ENCODE data around the gene CD2AP.
"Not testable (repeated sequence)": the region's sequence is repeated elsewhere in the genome, so short reads cannot be mapped to it uniquely, and the experiment has no call there.

Gene CD2AP

DNA sequence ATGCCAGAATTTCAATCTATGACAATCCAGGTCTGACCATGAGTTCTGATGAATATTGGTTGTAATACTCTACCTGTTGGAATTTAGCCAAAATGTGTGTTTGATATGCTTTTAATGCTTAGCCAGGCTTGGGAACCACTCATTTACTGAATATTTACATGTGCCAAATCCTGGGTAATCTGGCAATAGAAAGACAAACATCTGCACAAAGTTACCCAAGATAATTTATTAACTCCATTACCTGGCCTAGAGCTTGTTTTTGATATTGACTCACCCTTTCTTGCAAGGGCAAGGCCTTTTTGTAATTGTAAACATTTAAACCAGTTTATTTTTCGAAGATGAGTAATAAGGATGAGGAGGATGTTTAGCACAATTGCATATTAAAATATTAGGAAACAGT is 13.5 kb upstream of the CD2AP start:
- DNase-seq = no peak

DNA sequence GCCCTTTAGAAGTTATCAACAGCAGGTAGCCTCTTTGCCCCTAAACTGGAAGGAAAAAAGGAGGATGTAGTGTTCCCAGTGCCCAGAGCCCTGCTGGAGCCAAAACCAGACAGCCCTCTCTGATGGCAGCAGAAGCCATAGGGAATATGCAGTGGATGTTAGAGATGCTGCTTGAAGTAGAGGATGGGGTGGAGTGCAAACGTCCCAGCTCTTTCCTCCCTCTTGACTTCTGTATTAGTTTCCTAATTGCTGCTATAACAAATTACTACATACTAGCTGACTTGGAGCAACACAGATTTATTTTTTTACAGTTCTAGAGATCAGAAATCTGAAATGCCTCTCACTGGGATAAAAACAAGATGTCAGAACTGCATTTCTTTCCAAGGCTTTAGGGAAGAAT is 12.5 kb upstream of the CD2AP start:
- DNase-seq = no peak

DNA sequence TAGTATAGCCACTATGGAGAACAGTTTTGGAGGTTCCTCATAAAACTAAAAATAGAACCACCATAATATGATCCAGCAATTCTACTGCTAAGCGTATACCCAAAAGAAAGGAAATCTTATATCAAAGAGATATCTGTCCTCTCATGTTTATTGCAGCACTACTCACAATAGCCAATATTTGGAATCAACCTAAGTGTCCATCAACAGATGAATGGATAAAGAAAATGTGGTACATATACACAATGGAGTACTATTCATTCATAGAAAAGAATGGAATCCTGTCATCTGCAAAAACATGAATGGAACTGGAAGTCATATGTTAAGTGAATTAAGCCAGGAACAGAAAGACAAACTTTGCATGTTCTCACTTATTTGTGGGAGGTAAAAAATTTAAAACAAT is 5.7 kb upstream of the CD2AP start:
- DNase-seq = no peak

DNA sequence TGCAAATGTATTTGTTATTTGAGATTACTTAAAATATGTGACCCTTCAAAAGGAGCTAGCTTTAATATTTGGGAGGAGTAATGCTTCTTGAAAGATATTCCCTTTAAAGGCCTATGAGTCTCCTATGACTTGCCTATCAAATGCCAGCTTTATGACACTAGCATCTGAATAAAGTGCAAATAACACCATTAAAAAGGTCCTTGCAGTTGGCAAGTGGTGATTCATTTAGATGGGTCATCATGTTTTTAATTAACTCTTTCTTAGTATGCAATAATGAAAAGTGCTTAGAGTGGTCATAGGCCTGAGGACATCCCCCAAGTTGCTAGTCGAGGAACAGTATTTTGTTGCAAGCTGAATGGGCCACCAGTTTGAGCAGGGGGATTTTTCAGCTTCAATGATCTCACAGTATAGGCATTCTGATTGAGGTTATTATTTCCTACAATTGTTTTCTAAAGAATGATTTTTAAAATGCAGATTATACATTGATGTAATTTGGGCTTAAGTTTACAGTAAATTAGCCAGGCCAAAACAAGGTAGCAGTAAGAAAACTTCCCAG is 3.7 kb upstream of the CD2AP start:
- DNase-seq = no peak

DNA sequence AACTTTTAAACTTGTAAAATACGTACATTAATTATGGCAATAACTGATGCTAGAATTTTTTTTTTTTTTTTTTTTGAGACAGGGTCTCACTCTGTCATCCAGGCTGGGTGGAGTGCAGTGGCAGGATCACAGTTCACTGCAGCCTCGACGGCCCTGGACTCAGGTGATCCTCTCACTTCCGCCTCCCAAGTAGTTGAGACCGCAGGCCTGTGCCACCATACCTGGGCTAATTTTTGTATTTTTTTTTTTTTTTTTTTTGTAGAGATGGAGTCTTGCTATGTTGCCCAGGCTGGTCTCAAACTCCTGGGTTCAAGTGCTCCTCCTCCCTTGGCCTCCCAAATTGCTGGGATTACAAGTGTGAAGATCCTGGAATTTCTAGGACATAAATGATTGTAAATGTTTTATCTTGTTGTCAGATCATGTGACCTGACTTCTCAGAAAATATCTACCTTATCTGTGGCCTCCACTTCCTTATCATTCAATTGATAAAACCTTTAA is 2.2 kb upstream of the CD2AP start:
- no peak for DNase-seq

DNA sequence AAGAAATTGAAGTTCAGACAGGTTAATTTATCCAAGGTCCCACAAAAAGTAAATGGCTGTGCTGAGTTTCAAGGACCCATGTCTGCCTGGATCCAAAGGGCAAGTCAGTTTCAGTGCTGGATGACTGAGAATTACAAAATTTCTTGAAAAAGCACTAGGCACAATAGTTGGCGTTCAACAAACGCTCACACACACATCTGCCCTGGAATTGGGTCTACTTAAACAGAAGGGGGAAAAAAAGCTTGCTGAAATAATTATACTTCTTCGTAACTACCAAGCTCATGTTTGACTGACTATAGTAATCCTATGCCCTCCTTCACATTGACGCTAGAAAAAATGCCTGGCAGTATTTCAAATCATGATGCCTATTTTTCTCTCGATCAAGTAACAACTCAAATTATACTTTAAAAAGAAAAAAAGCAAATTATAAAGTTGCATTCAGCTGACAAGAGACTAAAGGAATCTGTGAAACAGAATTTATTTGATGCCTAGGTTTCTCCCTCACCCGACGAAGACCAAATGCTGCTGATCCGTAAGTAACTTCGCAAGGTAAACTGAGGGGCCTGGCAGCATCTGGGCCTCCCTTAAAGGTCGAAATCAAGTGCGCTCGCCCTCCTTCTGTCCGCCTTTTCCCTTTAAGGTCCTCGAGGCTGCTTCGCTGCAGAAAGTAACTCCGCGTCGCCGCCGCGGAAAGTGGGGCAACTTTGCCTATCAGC is 650 bp upstream of the CD2AP start:
- DNase-seq = no peak

DNA sequence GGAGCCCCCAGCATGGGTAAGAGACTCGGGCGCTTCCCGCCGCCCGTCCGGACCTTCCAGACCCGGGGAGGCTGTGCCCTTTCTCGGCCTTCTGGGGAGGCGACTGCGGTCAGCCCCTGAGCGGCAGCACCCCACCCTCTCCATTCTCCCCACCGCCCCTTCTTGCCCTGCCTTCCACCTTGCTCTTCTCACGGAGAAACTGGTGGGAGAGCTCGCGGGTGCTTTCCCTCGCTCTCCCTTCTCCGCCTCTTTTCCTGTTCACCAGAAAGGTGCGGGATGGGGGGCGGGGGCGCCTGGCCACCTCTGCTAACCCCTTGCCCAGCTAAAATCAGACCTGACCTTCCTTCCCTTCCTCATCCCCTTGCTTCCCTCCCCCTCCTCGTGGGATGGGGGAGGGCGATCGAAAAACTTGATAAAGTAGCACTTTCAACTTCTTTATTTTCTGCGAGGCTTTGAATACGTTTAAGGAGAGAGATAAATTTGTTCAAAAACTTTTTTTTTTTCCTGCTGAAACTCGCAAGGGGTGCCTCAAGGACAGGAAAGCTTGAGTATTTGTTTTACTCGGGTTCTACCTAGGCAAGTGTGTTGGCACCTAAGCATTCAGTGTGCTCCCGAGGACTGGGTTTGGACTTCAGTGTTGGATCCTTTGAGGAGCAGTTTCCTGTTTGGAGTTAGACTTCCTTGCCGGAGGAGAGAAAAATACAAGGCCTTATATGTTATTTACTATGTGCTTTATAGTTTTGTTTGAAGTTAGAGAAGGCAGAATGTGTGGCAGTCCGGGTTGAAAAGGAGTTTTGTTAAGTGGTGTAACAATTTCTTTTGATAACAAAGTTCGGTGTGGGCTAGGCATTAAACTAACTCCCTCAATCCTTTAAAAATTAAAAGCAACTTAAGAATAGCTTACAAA is 897 bp downstream of the CD2AP start:
- peak; percentile 46 for DNase-seq

DNA sequence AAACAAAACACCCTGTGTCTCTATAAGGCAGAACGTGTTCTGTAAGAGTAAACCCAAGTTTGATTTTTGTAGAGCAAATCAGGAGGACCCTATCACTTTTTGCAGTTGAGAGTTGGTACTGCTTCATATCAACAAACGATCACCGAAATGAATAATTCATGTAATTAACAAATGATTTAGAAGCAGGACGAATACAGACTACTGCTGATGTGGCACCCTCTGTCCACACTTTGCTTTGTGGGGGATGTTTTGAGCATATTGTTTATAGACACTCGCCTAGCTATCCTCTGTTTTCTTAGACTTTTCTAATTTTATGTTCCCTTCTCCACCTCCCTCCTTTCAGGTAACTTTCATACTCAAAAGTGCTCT is 1.5 kb downstream of the CD2AP start:
- no peak for DNase-seq

DNA sequence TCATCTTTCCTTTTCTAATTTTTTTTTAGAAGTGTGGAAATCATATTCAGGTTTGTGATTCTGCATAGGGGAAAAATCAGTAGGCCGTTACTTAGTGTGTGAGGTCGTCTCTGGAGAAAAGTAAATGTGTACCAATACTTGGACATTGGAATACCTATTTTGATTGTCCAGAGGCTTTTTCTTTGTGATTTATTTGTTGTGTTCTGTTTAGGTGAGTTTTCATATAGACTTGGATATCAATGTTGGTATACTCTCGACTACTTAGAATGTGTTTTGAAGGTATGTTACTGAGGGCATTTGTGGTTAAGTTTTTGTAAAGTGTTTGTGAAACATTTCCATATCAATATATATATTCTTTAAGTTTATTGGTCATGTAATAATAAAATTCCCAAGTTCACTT is 2.3 kb downstream of the CD2AP start:
- no peak for DNase-seq

DNA sequence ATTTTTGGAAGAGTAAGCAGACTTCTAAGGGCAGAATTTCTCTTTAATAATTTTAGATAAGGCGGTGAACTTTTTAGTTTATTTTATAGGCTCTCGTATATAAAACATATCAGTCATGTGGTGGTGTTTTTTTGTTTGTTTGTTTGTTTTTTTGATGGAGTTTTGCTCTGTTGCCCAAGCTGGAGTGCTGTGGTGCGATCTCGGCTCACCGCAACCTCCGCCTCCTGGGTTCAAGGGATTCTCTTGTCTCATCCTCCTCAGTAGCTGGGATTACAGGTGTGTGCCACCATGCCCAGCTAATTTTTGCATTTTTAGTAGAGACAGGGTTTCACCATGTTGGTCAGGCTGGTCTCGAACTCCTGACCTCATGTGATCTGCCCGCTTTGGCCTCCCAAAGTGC is 3.6 kb downstream of the CD2AP start:
- DNase-seq = not testable (repeated sequence)

DNA sequence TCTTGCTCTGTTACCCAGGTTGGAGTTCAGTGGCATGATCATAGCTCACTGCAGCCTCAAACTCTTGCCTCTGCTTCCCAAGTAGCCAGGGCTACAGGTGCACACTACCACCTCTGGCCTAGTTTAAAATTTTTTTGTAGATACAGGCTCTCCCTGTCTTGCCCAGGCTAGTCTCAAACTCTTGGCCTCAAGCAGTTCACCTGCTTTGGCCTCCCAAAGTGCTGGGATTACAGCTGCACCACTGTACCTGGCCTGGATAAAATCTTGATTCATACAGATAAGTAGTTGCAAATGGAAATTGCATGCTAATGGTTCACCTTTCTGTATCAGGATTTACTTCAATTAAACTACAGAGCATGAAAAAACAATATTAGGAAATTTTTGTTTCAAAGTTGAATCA is 4.2 kb downstream of the CD2AP start:
- DNase-seq = no peak

DNA sequence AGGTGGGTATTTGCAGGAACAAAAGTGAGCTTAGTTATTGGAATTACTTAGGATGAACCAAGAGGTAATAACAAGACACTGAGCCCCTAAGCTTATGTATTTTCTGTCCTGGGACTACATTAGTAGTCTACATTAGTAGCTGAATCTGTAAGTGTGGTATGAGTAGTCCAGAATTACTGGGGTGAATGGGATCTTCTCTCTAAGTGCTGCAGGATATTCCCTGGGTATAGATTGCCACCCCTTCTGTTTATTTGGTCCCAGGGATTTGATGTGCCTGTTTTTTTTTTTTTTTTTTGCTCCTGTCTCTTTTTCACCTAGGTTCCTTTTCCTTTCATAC is 5.9 kb downstream of the CD2AP start:
- DNase-seq = no peak

DNA sequence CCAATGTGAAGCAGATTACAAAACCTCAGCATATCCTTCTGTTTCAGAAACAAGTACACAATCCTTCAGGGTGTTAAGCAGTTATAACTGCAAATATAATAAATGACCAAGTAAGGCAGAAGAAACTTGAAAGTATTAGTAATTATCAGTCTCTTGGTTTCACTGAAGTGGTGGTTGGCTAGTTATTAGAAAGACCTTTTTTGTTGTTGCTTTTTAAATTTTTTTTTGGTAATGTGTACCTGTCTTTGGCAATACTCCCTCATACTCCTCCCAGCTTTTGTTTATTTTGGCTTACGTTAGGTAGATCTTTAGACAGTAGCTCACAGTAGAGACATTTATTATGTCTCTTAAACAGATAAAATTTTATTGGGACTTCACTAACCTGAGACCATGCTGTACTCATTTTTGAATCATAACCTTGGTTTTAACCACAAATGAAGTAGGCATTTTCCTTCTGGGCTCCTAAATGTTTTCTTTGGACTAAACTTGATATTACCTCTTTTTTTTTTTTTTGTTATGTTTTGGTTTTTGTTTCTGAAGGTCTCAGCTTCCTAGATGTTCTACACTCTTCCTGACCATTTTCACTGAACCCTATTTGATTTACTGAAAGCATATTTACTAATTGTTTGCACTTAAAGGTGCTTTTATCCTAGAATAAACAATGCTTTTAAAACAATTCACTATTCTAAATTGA is 6.4 kb downstream of the CD2AP start:
- DNase-seq = no peak

DNA sequence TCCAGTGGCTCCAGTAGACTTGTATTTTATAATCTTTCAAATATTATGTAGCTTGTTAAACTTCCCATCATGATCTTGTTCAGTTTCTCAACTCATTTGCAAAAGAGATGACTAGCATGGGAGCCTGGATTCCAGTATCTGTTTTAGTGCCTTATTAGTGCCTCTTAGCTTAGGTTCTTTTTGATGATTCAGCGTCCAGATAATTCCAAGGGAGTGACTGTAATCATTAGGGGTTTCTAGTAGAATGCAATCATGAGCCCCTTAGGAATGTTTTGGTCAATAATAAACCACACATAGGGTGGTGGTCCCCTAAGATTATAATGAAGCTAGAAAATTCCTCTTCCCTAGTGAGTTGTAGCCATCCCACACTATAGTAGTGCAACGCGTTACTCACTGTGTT is 7.0 kb downstream of the CD2AP start:
- no peak for DNase-seq

DNA sequence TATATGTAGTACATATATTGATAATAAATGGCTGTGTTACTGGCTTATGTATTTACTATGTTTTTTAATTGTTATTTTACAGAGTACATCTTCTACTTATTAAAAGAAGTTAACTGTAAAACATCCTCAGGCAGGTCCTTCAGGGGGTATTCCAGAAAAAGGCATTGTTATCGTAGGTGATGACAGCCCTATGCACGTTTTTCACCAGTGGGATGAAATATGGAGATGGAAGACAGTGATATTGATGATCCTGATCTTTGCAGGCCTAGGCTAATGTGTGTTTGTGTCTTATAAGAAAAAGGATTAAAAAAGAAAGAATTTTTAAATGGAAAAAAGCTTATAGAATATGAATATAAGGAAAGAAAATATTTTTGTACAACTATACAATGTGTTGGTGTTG is 7.5 kb downstream of the CD2AP start:
- DNase-seq = no peak

DNA sequence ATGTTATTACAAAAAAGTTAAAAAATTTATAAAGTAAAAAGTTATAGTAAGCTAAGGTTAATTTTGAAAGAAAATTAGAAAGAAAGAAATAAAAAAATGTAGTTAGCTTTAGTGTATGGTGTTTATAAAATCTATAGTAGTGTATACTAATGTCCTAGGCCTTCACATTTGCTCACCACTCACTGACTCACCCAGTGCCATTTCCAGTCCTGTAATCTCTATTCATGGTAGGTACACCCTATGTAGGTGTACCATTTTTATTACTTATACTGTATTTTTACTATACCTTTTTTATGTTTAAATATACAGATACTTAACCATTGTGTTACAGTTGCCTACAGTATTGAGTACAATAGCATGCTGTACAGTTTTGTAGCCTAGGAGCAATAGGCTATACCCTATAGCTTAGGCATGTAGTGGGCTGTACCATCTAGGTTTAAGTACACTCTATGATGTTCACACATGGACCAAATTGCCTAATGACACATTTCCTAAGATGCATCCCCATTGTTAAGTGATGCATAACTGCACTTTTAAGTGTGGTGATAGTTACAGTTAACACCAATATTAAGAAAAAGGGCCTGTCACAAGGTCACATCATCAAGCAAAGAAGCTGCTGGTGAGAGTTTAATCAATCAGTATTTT is 8.0 kb downstream of the CD2AP start:
- no peak for DNase-seq

DNA sequence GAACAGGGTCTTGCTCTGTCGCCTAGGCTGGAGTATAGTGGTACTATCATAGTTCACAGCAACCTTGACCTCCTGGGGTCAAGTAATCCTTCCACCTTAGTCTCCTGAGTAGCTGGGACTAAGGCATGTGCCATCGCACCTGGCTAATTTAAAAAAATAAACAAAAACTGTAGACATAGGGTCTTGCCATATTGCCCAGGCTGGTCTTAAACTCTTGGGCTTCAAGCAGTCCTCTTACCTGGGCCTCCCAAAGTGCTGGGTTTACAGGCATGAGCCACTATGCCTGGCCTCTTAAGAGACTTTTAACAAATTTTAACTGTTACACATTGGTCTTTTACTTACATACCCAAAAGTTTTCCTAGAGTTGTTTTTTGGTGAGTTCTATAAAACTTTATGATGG is 12.4 kb downstream of the CD2AP start:
- no peak for DNase-seq

DNA sequence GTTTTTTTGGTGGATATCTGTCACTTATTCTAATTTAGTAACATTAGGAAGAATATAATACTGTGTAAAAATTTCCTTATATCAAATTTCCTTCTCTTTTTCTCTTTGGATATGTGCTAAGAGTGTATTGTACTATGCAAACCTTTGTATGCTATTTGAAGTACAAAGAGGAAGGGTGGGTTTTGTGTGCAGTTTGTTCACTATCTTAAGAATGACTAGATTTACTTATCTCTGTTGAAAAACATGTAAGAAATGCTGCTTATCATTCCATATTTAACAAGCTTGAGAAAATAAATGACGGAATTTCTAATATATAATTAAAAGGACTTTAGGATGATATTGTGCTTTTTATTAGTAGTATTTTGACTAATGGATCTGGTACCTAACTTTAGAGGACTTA is 13.1 kb downstream of the CD2AP start:
- DNase-seq = no peak

DNA sequence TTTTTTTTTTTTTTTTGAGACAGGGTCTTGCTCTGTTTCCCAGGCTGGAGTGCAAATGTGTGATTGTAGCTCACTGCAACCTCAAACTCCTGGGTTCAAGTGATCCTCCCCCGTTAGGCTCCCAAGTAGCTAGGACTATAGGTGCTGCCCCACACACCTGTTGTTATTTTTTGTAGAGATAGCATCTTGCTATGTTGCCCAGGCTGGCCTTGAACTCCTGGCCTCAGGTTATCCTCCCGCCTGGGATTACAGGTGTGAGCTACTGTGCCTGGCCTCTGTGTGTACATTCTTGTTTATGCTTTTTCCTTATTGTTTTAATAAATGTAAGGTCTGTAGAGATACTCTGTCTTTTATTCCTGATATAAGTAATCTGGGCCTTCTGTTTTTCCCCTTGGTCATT is 14.8 kb downstream of the CD2AP start:
- DNase-seq = no peak

DNA sequence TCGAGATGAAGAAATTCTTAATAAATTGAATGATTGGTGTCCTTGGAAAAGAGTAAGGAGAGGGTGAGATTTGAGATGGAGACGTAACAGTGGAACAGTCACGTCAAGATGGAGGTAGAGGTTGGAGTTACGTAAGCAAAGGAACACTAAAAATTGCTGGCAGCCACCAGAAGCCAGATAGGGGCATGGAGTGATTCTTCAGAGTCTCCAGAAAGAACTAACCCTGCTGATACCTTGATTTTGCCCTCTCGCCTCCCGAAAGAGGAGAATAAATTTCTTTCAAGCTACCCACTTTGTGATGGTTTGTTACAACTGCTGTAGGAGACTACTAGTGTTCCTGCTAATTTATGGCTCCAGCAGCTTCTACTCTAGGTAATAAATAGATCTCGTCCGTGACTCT is 17.6 kb downstream of the CD2AP start:
- no peak for DNase-seq

DNA sequence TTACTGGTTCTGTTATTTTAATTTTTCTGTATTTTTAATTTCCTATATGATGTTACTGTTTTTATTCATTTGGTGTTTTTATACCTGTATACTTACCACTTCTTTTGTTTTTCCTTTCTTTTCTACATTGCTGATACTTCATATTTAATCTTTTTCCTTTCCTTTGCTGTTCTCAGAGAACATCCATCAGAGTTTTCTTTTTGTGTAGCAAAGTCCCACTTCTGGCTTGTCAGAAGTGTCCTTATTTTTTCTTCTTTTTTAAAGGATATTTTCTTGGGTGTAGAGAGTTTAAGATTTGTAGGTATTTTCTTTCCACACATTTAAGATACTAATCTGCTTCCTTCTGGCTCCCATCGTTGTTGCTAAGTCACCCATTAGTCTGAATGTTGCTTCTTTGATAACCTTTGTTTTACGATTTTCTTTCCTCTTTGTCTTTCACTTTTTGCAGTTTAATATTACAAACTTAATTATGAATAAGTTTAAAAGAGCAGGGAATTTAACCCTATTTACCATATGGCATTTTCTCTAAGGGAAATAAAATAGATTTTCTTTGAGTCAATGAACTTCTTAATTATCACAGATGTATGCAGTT is 18.5 kb downstream of the CD2AP start:
- DNase-seq = no peak

DNA sequence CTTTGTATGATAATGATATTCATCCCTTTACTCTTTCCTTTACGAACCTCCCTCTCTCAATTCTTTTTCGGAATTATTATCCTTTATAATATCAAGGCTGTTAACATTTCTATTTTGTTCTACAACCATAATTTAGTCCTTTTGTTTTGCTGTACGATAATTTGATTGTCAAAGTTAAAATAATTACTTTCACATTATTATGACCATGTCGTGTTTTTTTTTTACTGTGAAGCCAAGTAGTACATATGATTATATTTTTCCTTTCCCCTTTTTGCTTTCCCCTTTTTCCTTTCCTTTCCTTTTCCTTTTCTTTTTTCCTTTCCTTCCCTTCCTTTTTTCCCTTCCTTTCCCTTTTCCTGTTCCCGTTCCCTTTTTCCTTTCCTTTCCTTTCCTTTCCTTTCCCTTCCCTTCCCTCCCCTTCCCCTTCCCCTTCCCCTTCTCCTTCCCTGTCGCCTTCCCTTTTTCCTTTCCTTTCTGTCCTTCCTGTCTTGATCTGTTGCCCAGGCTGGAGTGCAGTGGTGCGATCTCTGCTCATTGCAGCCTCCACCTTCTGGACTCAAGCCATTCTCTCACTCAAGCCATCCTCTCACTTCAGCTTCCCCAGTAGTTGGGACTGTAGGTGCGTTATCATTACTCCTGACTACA is 19.5 kb downstream of the CD2AP start:
- DNase-seq = no peak

All from GOT3 (cell line).